CD1c-positive myeloid dendritic cell (primary cell): ENCODE data around the gene NAALADL2.

Experiments
- DNase-seq: peaks from one replicate; pipeline ENCODE4 v3.0.0-alpha.2; 2016; ENCODE audit errors: extremely low spot score

The NAALADL2 gene

DNA sequence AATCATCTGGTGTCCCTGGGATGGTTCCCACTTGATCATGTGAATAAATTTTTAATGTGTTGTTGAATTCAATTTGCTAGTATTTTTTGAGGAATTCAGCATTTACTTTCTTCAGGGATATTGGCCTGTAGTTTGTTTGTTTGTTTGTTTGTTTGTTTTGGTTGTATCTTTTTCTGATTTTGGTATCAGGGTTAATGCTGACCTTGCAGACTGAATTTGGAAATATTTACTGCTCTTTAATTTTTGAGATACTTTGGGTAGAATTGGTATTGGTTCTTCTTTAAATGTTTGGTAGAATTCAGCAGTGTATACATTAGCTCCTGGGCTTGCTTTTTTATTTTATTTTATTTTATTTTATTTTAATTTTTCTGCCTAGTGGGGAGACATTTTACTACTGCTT, 803.7 kb downstream of the NAALADL2 start:
- no peak for DNase-seq

DNA sequence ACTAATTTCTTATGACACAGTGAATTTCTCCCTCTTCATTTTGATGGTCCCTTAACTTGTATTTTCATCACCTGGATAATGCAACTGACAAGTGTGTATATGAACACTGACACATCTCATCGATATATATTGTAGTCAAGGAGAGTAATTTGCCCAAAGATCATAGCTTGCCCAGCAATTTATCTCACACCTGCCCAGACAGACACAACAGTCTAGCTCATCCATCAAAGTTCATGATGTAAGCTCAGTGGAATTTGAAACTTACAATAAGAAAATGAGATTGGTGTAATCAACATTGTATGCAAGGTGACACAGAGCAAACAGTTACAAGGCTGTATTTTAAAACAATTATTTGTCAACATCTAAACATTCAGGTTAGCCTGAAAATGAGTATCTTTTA, 805.8 kb downstream of the NAALADL2 start:
- DNase-seq: no peak

DNA sequence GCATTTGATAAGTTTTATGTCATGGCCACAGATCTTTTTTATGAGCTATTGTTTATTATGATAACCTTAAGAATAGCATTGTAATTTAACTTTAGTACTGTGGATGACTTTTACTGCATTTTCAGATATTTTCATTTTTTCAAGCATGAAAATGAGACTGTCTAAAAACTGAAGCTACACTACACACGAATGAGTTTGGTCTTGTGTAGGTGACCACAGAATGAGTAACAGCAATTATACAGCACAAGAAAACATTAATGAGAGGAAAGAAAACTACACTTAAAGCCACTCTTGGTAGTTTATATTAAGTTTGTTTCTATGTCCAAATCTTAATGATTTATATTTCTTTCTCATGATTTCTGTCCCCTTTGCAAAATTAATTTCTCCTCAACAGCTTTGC, 809.2 kb downstream of the NAALADL2 start:
- no peak for DNase-seq

DNA sequence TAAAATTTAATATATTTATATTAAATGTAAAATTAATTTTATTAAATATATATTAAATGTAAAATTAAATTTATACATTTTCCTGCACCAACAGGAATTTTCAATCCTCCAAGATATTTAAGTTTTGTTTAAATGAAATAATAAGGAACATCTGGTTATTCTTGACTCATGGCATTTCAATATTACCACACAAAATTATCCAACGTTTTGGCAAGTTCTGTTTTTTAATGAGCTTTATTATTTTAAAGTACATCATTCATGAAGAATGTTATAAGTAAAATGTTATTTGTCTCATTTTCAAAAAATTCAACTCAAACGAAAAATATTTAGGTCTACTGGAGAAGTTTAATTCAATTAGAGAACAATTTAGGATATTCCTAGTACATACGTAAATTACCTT, 811.4 kb downstream of the NAALADL2 start:
- no peak for DNase-seq

DNA sequence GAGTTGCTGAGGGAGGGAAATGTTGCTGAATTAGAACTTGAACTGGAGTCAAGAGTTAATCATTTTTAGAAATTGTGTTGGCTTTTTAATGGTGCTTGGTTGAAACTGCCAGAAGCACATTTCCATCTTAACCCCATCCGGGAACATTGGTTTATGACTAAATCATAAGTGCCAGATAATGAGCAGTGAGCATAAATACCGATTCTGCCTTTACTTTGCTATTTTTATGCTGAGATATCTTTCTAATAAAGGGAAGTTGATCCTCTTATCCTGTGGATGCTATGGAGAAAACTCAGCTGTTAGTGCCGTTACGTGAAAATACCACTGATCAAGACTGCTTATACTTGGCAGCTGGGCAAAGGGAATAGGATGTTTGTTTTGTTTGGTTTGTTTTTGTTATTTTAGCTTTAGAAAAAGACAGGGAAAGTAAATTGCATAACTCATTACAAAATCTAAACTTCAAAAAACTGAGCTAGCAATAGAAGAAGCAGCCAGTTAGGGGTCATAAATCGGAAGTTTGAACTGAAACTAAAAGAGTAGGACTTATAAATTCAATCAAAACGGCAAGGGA, 813.1 kb downstream of the NAALADL2 start:
- DNase-seq: no peak

DNA sequence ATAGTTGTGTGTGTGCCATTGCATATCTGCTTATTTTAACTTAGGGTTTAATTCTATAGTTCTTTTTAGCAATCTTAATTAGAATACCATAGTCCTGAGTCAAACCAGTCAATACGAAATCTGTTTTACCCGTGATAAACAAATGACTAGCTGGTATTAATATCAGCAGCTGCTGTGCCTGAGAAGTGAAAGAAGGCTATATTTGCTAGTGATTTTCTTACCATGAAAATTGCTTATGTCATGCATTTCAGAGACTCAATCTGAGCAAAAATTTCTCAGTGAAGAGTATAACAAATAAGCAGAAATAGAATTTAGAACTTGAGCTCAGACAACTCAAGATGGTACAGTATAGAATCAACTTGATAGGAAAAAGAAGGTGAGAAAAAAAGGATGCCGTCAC, 820.4 kb downstream of the NAALADL2 start:
- DNase-seq: no peak

DNA sequence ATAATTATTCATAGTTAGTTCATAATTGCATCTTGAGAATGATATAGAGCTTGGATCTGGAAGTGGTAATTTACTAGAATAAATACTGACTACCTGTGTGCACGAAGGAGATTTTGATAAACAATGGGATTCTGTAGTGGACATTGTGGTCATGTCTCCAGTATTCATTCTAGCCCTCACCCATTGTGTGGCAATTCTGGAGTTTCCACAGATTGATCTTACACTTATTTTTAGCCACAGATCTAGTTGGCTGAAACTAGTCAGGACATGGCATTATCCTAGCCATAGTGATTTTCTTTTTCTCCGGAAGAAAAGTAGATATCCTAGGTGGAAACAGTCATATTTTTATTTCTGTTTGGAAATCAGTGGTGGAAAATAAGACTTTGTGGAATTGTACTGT, 833.1 kb downstream of the NAALADL2 start:
- no peak for DNase-seq

DNA sequence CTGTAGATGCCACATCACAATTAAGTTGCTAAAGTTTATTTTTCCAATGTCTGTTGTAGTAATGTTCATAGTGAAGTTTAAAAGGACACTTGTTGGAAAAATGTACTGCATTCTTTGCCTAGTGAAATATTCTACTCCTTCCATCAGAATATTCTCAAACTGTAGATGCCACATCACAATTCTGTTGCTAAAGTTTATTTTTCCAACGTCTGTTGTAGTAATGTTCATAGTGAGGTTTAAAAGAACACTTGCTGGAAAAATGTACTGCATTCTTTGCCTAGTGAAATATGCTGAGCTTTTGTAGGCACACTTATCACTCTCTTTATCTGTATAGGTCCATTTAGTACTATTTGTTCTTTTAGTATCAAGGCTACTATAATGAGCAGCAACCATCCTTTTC, 836.1 kb downstream of the NAALADL2 start:
- DNase-seq: no peak

DNA sequence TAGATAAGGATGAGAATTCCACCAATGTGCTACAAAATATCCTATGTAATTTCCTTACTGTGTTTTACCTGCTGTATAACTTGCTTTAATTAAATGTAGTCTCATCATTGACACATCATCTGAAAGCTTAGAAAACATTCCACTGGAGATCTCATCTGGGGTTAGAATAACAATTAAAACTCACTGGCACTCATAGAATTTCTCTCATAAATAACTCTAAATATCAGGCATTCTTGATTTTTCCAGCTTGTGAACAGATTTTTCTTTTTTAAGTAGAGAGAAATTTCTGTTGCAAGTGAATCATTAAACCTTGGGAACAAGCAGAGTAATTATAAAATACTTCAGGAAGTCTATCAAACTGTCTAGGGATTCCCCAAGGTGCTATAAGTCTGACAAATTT, 843.8 kb downstream of the NAALADL2 start:
- no peak for DNase-seq

DNA sequence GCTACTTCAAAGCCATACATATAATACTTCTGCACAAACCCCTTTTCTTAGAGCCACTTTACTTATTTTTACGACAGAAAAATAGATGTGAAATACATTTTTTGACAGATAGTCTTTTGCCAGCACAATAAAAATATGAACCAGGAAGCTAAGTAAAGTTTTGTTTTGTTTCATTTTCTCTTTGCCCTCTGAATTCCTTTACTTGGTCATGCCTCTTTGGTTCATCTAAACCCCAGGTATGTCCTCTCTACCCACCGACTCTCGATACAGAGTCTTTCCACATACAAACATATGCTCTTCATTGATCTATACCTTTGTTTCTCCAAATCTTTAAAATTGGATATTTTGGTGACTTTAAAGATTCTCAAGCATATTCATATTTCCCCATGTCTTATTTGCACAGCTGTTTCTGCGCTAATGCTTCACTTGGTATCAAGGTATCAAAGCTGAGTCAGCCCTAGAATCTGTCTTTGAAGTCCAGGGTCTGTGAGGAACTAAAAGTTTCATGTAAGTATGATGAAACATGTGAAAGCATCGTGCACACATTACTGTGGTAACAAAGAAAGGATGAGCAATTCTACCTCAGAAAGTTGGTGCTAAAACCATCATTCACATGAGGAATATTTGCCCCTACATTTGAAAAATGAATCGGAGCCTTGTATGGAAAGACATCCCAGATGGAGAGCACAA, 845.4 kb downstream of the NAALADL2 start:
- DNase-seq: no peak

DNA sequence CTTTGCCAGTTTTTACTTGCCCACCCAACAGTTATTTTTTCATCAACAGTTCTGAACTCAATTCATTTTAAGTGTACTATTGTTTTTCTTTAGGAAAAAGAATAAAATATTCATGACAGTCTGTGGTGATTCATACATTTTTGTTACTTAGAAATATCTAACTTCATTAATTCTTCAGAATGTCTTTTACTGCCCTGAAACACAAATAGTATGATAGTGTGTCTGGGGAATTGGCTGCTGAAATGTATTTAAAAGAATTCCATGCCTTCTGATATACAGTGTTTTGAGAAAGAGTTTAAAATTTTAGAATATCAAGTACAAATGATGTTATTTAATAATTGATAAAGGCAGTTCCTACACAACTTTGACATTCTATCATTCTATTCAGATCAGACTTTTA, 854.1 kb downstream of the NAALADL2 start:
- DNase-seq: no peak

DNA sequence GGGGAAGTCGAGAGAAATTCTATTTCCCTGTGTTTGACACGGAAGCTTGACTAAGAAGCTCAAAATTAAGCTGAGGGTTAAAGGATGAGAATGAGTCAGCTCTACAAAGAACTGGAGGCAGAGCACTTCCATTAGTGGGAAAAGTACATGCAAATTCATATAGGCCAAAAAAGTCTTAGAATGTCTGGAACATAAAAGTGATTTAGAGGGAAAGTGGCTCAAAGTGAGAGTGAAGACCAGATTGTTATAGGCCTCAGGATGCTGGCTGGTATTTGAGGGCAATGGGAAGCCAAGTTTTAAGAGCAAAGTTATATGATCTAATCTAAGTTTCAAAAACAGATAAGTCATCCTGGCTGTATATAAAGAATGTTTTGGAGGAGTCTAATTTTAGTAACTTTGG, 857.3 kb downstream of the NAALADL2 start:
- DNase-seq: no peak

DNA sequence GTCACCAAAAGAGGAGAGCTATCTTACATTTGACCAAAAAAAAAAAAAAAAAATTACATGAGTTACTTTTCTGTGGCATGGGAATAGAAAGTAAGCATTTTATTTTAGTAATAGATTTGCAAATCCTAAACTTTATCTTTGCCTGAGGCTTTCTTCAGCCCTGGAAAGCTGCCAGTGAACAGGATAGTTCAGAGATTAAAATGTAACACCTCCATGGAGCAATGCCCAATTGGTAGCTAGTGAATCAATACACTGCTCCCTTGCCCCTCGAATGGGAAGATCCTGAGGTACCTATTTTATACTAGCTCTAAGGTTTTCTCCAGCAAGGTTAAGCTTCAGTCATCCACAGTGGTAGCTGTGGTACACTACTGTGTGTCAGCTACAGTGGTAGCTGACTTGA, 867.1 kb downstream of the NAALADL2 start:
- DNase-seq: no peak

DNA sequence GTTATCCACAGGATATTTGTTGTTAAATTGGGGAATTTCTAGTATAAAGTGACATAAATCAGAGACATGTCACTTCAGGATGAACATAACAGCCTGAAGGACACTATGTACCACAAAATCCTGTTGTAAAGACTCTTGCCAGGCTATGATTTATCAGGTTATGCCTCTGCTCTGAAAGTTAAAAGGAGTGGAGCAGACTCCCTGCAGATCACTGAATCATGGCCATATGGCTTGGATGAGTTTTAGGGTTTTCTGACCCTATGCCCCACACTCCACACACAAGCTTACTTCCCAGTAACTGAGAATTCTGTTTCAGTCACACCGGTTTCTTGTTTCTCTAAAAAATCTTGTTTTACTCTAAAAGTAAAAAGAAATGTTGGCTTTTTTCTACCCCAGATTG, 869.4 kb downstream of the NAALADL2 start:
- no peak for DNase-seq

DNA sequence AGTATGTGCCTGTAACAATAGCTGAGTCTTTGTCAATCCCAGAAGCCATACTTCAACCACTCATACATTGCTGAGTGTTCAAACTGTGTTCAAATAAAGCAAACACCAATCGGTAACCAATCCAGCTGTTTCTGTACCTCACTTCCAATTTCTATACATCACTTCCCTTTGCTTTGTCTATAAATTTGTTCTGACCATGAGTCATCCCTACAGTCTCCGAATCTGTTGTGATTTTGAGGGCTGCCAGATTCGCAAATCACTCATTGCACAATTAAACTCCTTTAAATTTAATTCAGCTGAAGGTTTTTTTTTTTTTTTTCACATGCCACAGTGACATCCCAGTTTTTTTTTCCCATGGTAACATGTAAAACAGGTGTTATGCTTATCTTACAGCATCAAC, 870.3 kb downstream of the NAALADL2 start:
- no peak for DNase-seq

DNA sequence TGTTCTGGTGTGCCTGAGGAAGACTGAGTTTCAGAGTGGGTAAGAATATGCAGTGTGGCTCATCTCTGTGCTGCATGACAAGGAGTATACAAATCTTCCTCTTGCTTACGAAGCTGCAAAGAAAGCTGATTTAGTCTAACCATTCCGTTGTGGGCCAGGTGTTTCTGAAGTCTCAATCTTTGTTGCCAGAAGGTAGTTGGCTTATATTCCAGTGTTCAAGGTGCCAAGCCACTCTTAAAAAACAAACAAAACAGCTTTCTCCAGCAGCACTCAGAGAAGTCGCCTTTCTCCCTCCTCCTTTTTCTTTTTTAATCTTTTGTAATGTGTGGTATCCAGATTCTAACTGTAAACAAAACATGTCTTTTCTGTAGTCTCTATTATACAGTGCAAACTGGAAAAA, 872.4 kb downstream of the NAALADL2 start:
- no peak for DNase-seq

DNA sequence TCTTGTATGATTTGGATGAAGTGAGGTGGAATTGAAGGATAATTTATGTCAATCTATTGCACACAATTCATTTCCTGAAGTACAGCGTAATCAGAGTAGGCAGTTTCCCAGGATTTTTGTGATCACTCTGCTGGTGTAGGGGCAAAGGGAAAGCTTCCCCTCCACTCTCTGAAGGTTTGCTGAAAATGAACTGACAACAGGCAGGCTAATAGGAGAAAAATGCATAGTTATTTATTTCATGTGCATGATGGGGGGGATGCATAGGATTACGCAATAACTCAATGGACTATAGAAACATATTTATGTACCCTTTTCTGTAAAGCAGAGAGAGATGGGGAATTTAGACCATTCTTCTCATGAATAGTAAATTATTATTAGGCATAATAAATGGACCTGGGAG, 872.9 kb downstream of the NAALADL2 start:
- no peak for DNase-seq

DNA sequence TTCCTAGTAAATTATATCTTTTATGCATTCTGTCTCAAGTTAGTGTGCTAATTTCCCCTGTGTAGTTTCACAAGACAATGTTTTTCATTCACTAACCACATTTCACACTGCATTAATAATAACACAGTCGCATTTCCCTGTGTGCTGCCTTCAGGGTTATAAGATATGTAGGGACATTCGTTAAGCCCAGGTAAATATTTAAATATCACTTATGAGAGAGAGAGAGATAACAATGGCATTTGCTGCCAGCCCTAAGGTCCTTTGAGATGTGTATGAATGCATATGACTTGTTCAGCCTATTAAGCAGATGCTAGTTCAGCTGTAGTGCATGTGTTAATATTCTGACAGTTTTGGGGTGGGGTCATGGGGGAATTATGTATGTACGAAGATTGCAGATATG, 876.7 kb downstream of the NAALADL2 start:
- DNase-seq: no peak

DNA sequence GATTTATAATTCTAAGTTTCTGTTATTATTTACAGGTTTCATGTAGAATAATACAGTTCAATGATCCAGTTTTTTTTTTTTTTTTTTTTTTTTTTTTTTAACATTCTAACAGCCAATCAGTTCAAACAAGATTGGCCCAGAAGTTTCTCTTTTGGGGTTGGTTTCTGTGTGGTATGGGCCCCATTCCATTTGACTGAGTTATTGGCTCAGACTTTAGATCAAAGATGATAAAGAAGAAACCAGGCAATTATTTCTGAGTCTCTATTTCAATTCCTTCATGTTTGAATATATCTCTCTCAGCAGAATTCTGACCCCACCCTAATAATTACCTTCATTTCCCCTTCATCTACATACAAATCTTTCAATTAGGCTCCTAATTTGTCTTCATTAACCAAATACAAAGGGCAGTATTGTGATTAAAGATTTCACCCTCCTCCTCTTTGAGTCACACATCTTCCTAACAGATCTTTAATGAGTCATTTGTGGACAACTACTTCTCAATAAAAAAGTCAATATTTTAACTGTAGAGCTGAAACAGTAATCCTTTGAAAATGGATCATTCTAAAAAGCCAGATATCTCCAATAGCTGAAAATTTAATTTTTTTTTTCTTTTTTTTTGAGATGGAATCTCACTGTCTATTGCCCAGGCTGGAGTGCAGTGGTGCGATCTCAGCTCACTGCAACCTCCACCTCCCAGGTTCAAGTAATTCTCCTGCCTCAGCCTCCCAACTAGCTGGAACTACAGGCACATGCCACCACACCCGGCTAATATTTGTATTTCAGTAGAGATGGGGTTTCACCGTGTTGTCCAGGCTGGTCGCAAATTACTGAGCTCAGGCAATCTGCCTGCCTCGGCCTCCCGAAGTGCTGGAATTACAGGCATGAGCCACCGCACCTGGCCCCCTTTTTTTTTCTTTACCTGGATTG, 878.8 kb downstream of the NAALADL2 start:
- no peak for DNase-seq

DNA sequence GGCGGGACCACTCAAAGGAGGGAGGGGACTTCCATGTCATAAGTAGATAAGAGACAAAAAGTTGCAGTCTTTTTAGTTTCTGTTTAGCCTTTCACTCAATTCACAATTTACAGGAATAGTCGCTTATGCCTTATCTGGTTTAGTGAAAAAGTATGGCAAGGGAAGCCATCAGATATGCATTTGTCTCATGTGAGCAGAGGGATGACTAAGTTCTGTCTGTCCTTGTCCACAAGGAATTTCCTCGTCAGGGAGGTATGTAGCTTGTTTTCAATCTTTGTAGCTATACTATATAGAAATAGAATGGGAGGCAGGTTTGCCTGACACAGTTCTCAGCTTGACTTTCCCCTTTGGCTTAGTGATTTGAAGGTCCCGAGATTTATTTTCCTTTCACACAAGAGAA, 882.8 kb downstream of the NAALADL2 start:
- no peak for DNase-seq

DNA sequence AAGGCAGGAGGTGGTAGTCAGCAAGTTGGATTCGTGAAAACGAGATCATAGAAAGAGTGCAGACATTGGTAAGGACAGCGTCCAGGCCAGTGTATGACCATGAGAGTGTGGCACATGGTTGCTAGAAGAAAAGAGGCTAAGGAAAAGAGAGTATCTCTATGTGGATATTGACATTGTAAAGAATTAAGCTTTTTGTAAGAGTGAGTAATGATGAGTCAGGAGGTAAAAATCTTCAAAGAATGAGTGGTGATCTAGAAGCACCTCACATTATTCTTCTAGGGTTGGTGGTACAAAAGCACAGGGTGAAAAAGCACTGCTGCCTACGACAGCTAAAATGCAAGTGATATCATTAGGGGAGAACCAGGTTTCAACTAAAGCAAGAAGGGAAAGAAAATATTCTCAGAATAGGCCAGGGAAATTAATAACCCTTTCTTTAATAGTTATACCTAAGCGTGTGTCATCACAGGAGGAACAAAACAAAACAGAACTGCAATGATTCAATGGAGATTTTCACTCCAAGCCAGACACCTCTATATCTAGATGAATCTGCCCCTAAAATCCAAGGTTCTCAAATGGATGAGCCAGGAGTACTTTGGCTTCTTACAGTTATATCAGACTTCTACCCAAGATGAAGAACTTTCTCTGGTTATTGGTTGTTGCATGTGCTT, 884.7 kb downstream of the NAALADL2 start:
- no peak for DNase-seq

DNA sequence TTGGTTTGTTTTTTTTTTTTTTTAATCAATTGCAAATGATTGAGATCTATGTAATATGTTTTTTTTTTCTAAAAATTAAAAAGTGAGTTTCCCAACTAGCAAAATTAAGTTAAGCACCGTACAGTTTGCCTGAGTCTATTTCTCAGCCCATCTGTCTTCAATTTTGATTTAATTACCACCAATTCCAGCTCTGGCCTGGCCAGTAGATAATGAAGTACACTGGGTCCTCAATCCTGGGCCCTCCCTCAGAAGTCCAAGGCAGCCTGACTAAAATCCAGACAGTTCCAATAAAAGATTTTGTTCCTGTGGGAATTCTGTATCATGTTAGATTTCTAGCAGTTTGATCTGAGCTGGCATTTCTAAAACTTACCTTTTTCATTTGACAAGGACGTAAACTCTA, 887.2 kb downstream of the NAALADL2 start:
- no peak for DNase-seq
